HG02623 (cell line): ENCODE measurements around the gene NPRL2.

Source experiments
- ATAC-seq: cut with Tn5 transposase; IDR thresholded peaks from one replicate; pipeline ENCODE4 v1.9.1; 2021; ENCODE audit warnings: moderate library complexity; ENCODE audit not compliant: unreplicated experiment

NPRL2 gene

DNA sequence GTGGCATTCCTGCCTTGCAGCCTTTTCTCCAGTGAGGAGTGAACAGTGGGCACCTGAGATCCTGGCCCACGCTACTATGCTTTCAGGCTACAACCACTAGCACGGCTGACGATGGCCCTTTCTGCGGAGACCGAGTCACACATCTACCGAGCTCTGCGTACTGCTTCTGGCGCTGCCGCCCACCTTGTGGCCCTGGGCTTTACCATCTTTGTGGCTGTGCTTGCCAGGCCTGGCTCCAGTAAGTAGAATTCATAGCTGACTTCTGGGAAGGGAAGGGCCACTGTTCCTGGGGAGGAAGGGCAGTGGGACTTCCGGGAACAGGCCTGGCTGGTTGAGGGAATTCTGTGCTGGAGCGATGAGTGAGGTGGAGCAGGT, 735 bp upstream of the NPRL2 start:
- ATAC-seq: no peak

DNA sequence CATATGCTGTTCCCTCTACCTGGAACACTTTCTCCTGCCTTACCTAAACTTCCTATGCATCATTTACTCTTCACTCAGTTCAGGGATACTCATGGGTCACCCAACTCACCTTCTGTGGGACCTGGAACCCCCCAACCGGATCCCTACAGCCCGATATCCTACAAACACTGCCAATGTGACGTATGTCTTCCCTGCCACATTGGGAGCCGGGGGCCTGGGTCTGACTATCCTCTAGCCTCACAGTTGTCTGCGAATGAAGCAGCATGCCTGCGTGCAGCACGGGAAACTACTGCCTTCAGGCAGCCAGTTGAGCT, 405 bp downstream of the NPRL2 start:
- ATAC-seq: no peak

DNA sequence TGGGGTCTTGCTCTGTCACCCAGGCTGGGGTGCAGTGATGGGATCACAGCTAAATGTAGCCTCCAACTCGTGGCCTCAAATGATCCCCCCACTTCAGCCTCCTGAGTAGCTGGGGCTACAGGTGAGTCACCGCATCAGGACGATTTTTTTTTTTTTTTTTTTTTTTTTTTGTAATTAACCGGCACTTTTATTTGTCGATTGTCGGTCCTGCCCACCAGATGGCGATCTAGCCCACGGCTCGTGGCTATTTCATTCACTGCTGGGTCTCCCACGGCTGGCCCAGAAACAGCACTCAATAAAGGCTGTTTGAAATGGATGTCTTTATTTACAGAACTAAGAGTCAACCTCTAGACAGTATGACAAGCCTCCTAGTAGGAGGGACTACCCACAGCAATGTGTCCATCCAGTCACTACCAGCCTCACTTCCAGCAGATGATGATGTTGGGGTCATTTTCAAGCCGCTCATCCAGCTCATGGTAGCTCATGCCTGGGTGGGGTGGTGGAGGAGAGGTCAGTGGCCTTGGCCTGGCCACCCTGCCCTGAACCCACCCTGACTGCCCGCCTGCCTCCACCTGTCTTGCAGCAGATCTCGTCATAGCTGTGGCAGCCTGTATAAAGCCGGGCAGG, 3.3 kb downstream of the NPRL2 start:
- ATAC-seq: no peak

DNA sequence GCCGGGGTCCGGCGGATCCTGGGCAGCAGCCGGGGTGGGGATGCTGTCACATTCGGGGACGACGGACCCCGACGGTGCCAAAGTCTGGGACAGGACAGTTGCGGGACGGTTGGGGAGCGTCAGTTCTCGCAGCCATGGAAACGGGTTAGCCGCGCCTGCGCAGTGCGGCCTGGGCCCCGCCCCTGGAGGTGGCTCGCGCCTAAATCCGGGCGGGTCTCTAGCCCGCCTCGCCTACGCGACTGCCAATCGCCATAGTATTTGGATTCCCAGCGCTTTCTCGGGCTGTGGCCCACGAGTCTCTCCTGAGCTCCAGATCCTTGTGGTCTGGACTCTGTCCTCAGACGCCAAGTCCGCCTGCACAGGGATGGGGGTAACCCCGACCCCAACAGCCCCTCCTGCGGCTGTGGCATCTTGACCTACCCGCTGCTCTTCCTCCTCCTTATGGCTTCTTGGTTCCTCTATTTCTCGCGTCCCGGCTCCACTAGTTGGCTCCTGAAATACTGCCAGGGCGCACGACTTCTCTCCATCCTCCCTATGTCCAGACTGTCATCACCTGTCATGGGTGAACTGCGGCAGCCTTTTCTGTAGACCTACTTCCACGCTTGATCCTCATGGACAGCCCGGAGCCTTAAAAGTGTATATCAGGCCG, 4.9 kb downstream of the NPRL2 start, which contains the start of gene ZMYND10:
Gene ZMYND10 (minus strand): TSS at position 147 of the 649 bp plus-strand sequence. CDS start 153 bp downstream, outside the sequence.
- ATAC-seq: no peak

DNA sequence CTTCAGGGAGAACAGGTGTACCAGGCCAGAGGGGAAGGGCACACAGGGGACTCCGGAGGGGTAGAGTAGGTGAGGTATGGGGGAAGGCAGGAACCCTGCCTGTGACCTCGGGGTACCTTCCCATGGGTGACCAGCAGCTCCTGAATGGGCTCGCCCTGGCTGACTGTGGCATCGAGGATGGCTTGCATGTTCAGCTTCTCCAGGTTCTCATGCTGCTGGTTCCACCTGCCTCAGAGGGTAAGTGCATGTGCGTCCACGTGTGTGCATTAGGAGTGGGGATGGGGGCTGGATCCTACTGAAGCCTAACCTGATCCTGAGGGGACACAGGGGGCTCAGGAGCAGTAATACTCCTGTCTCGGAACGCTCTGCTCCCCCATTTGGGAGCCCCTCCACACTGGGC, 5.6 kb downstream of the NPRL2 start:
- no peak for ATAC-seq

DNA sequence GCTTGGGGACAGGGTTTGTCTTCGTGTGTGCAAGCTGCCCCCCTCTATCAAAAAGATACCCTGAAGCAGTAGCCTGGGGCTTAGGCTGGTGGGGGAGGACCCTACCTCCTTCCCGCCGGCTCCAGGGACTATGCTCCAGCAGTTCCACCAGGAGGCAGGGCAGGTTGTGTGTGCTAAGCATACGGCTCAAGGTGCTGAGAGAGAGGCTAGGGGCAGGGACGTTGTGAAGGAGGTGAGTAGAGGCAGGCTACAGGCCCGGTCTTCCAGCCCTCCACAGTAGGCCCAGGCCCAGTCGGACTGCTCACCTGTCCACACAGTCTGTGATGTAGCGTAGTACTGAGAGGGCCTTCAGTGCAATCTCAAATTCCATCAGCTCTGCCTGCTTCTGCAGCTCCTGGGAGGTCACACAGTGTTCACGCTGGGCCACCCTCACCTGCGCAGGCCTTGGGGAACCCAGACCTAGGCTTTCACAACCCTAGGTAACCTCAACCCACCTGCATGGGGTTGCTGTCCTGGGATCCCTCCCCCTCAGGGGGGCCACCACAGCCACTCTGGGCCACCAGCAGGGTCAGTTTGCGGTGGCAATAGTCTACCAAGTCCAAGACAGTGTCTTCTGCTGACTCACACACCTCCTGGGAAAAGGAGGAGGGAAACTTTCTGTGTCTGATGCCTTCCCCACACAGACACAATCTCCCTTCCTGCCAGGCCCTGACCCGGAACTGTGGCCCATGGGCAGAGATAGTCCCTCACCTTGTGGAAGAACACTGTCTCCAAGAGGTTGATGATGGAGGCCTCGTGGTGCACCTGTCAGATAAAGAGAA, 7.6 kb downstream of the NPRL2 start:
- ATAC-seq: no peak

DNA sequence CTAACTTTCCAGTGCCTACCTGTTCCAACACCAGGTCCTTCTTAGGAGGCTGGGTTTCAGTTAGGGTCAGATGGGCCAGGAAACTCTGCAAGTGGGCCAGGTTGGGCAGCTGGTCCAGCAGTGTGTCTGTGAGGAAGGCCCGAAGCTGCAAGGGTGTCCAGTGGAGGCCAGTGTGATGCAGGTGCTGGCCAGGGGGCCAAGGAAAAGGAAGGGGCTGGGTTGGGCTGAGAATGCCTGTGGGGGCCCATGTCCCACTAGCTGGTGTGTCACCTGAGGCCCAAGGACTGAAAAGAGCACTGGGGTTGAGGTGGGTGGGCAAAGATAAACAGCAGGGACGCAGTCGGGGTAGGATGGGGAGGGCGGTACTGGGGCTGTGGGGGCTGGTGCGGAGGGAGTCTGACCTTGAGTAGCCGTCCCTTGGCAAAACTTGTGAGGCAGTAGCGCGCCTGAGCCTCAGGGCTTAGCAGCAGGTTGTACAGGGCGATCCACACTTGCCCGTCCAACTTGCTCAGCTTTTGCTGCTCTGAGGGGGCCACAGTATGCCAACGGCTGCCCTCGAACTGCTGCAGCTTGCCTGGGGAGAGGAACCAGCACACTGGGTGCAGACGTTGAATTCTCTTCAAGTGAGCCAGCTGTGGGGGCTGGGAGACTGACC, 8.5 kb downstream of the NPRL2 start:
- no peak for ATAC-seq

DNA sequence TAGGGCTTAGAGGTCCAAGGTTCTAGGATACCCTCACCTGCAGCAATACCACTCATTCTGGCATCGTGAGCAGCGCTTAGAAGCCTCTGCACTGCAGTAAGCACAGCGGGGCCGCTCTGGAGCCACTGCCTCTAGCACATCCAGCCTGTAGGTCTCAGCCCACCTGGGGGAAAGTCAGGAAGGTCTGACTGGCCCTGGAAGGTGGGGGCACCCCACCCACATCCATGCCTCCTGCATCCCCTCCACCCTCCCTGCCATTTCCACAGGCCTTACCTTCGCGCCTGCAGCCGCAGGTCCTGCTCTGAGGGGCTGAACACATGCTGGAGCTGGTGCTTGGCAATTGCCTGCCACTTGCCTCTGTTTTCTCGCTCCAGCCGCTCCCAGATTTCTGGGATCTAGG, 9.0 kb downstream of the NPRL2 start:
- no peak for ATAC-seq

DNA sequence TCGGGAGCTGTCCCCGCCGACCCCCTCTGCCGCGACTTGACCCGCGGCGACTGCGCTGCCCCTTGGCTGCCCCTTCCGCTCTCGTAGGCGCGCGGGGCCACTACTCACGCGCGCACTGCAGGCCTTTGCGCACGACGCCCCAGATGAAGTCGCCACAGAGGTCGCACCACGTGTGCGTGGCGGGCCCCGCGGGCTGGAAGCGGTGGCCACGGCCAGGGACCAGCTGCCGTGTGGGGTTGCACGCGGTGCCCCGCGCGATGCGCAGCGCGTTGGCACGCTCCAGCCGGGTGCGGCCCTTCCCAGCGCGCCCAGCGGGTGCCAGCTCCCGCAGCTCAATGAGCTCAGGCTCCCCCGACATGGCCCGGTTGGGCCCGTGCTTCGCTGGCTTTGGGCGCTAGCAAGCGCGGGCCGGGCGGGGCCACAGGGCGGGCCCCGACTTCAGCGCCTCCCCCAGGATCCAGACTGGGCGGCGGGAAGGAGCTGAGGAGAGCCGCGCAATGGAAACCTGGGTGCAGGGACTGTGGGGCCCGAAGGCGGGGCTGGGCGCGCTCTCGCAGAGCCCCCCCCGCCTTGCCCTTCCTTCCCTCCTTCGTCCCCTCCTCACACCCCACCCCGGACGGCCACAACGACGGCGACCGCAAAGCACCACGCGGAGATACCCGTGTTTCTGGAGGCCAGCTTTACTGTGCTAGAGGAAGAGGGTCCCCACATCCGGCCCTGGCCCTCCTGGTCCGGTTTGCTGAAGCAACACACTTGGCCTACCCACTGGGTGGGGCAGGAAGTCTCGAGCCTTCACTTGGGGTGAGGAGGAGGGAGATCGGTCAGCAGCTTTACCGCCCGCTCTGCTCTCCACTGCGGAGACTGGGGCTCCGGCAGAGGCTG, 9.9 kb downstream of the NPRL2 start, which contains the start of gene RASSF1:
Gene RASSF1 (minus strand): TSS at position 389 of the 882 bp plus-strand sequence. CDS start 31 bp downstream, at position 358.
- no peak for ATAC-seq

DNA sequence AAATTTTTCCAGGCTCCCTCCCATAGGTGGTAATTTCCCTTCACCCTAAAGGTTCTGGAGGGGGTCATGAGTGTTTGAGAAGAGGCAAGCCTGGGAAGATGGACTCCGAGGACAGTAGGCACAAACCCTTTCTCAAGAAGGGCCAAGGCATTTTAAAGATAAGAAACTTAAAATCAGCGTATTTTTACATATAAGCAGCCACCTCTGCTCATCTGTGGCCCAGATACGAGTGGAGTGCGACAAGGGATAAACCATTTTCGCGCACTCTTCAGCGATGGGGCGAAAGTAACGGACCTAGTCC, 10.5 kb downstream of the NPRL2 start:
- no peak for ATAC-seq

DNA sequence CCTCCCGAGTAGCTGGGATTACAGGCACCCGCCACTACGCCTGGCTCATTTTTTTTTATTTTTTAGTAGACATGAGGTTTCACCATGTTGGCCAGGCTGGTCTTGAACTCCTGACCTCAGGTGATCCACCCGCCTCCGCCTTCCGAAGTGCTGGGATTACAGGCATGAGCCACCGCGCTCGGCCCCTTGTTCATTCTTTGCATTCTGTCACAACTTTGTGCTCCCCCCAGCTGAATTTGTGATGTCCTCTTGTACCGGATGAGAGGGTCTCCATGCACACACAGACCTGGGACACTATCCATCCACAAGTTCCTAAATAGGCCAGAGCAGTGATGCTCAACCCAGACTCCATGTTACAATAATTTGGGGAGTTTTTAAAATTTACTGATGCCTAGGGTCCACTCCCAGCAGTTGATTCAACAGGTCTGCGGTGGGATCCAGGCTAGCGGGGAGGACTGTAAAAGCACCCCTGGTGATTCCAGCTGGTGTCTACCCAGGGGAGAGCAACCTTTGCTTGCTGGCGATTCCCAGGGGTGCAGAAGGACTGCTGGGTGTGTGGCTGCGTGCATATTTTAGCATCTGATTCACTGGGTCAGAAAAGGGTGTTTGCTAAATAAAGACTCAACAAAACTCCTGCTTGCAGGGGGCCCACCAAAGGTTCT, 11.0 kb downstream of the NPRL2 start:
- no peak for ATAC-seq

DNA sequence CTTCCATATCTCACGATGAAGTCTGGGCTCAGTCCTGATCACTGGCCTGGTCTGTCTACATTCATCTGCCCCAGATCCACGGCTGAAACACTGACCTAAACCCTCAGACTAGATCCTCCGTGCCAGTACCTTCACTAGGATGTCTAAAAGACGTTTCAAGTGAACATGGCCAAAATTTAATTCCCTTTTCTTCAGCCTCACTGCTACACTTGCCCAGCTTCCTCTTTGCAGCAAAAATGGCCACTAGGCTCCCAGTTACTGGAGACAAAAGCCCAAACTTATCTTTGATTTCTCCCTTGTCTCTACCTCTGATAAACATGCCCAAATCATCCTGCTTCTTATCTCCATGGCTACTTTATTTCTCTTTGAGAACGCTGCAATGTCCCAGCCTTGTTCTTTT, 11.6 kb downstream of the NPRL2 start:
- ATAC-seq: no peak

DNA sequence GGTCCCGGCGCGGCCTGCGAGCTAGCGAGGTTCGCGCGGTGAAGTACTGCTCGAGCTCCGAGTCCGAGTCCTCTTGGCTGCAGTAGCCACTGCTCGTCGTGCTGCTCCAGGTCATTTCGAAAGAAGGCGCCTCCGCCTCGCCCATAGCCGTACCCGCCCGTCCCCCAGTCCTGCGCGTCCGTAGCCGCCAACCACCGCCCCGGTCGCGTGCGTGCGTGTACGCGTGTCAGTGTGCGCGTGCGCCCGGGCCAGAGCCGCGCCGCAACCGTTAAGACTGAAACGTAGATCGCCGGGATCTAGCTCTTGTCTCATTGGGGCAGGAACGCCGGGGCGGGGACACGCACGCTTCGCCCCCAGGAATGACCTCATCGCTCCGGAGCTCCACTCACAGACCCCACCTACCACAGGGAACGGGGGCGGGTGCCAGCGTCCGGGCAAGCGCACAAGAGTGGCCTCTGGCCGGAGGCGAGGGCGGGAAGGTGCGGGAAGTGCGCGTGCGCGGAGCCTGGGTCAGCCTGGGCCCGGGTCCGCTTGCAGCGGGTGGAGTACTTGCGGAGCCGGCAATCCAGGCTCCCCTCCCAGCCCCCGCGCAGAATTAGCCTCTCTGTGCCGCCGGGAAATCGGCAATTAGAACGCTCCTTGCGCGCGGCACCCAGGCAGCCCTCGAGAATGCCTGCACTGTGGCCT, 13.3 kb downstream of the NPRL2 start:
- peak; percentile 66 for ATAC-seq

DNA sequence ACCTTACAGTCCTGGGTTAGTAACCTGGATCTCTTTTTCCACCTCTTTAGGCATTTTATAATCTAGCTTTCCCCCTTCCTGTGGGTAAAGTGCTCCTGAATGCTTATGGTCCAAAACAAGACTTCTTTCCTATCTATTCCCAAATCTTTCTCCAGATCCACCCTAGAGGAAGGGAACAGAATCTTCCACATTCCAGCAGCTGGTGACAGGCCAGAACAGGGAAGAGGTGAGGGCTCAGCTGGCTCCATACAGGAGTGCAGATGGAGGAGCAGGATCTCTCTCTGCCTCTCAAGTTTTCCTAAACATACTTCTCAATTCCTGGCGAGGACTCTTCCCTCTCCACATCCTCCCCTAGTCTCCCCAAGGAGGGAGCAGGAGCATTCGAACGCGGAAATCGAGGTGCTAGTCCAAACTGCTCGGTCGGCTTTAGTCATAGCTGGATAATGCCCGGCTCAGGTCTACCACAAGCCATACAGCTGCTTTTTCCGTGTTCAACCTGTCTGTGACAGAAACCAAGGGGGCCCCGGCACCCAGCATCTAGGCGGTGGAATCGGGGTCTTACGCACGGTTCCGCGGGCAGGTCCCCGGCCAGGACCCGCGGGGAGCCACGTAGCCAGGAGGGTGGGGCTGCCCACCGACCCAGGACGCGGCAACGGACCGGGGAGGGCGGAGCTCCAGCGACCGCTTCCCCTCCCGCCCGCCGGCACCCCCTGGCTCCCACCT, 14.0 kb downstream of the NPRL2 start:
- peak; percentile 25 for ATAC-seq

DNA sequence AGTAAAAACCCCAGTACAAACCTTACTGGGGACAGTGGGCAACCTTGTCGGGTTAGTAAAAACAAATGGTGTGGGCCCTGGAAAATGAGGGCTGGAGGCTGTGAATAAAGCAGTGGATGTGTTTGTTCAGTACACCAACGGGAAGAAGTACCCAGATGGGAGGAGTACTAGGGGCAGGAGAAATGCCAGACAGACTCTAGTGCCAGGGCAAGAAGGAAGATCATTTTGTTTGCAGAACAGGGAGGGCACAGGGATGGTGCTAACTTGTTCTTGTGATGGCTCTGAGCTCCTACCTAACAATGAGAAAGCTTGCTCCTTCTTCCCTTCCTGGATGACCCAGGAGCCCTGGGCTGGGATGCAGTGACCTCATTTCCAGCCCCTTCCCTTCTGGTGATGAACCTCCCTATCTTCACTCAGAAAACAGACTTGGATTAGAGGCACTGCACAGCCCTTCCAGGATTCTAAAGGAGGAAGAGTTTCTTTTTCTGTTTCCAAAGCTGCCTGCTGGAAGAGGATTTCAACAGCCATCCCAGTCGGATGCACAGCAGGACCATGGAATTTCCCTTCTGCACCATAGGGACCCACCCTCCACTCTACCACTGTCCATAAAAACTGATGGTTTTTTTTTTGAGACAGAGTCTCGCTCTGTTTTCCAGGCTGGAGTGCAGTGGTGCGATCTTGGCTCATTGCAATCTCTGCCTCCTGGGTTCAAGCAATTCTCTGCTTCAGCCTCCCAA, 16.1 kb downstream of the NPRL2 start:
- ATAC-seq: no peak

DNA sequence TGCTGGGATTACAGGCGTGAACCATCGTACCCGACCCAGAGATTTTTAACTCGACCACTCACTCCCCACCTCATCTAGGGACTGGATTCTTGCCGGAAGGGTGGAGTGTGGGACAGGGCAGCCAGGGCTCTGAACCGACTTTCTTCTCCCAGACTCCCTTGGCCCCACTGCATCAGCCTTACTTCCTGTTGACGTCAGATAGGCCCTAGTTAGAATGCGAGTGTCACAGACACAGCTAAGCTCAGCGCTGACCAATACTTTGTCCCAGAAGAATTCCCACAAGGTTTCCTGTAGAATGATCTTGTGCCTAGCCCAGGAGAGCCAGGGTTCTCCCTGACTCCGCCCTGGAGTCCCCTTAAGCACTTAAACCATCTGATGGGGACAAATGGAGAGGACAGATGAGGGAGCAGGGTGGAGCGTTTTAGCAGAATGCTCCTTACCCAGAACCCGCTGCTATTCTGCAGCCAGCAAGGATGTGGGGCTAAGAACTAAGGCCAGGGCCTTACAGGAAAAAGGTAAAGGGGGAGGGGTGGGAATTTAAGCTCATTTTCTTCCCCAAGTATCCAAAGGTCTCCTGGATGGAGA, 16.7 kb downstream of the NPRL2 start:
- ATAC-seq: no peak

DNA sequence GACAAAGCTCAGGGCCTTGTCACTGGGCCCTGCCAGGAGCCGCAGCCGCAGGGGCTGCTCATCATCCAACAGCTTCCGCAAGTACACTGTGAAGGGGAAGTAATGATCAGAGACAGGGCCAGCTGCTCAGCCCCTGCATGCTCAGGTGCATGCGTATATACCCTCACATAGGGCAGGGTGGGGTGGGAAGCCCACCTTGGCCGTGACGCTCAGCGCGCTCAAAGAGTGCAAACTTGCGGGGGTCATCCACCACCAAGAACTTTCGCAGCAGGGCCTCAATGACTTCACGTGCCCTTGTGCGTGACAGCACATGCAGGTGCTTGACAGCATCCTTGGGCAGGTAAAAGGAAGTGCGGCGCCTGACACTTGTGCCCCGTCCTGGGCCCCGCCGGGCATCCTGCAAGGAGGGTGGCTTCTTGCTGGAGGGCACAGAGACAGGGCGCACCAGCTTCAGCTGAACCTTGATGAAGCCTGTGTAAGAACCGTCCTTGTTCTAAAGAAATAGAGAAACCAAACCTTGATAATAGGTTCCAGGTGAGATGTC, 19.1 kb downstream of the NPRL2 start:
- no peak for ATAC-seq

DNA sequence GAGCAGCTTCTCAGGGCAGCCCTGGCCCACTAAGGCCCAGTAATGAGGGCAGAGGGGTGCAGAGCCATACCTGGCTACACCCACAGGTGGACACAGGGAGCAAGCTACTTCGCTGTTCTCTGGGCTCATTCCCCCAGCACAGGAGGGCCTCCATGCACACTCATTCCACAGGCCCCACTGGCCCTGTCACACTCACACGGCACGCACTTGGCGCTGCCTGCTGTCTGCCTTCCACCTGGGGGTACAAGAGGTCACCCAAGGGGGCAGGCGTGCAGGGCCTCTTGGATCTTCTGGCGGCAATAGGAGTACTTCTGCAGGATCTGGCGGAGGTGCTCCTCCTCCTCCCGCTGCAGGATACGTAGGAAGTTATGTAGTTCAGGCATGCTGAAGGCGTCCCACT, 20.2 kb downstream of the NPRL2 start:
- ATAC-seq: no peak
